ENCODE measurements around the gene PSMA3. TPM values are rescaled to one million over a fixed set of nuclear protein-coding genes. Genes with fewer than 3 reads are reported as not detected.
"Not testable (repeated sequence)": the region's sequence is repeated elsewhere in the genome, so short reads cannot be mapped to it uniquely, and the experiment has no call there.

Gene PSMA3
- total RNA-seq, 1 donor from 2014 or later: 232 TPM

DNA sequence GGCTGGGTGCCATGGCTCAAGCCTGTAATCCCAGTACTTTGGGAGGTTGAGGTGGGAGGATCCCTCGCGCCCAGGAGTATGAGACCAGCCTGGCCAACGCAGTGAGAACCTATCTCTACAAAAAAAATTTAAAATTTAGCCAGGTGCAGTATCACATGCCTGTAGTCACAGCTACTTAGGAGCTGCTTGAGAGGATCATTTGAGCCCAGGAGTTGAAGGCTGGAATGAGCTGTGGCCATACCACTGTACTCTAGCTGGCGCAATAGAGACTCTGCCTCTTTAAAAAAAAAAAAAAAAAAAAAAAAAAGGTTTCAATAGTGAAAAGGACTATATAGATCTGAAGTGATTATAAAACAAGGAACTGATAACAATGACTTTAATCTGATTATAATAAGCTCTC lies 13.5 kb downstream of the PSMA3 start:
- Mint-ChIP-seq H3K36me3 (ENCODE audit: low read depth, unreplicated experiment) (peaks cover 7% of the 10 kb centered on the region), H3K4me3 (ENCODE audit: unreplicated experiment) (no peak overlapping the region), H3K9me3 (ENCODE audit: unreplicated experiment) (no peaks in the 10 kb centered on the region), H3K27me3 (ENCODE audit: low read depth, unreplicated experiment) (no peaks in the 10 kb centered on the region), H3K4me1 (ENCODE audit: low read depth, unreplicated experiment) (peaks cover 1% of the 10 kb centered on the region), H3K27ac (ENCODE audit: unreplicated experiment) (no peak overlapping the region)
- H3K4me3 ChIP-seq (ENCODE audit: insufficient read depth, low read depth, low read length): no peak overlapping the region
- no peak overlapping the region for H2AFZ ChIP-seq (ENCODE audit: low read depth, low read length)
- peaks cover 50% of the 10 kb centered on the region for H3K36me3 ChIP-seq (ENCODE audit: insufficient read depth, low read length)
- no peak overlapping the region for H3K27ac ChIP-seq (ENCODE audit: low read depth, low read length)
- no peaks in the 10 kb centered on the region for H3K4me1 ChIP-seq (ENCODE audit: insufficient read depth, low read length)
- no peak for DNase-seq (ENCODE audit: low read depth)
- no peak for TF ChIP-seq EZH2 (IDR thresholded peaks at IDR 0.05; ENCODE audit: insufficient read depth, low read length)
- TF ChIP-seq CTCF (IDR thresholded peaks at IDR 0.05; ENCODE audit: insufficient read depth, low read depth, low read length): no peak
- no peaks in the 10 kb centered on the region for H3K9me3 ChIP-seq (ENCODE audit: insufficient read depth, low read depth, low read length)
- no peak overlapping the region for H3K9ac ChIP-seq (ENCODE audit: low read length)
- H4K20me1 ChIP-seq (ENCODE audit: insufficient read depth, low read length): peaks cover 23% of the 10 kb centered on the region
- FAIRE-seq: no peak
- no peaks in the 10 kb centered on the region for H3K27me3 ChIP-seq (ENCODE audit: insufficient read depth, low read length)
- H3K4me2 ChIP-seq (ENCODE audit: low read length): no peak overlapping the region
- H3K79me2 ChIP-seq (ENCODE audit: insufficient read depth, low read length): peaks cover 30% of the 10 kb centered on the region

- not testable (repeated sequence) for H3K9ac ChIP-seq (ENCODE audit: low read length); H3K27ac Mint-ChIP-seq (ENCODE audit: unreplicated experiment); H2AFZ ChIP-seq (ENCODE audit: low read depth, low read length); H3K4me3 Mint-ChIP-seq (ENCODE audit: unreplicated experiment); H3K27me3 Mint-ChIP-seq (ENCODE audit: low read depth, unreplicated experiment); H3K36me3 Mint-ChIP-seq (ENCODE audit: low read depth, unreplicated experiment); H3K27ac ChIP-seq (ENCODE audit: low read depth, low read length); H3K4me1 Mint-ChIP-seq (ENCODE audit: low read depth, unreplicated experiment); H3K9me3 ChIP-seq (ENCODE audit: insufficient read depth, low read depth, low read length); FAIRE-seq; H3K4me3 ChIP-seq (ENCODE audit: insufficient read depth, low read depth, low read length); H3K9me3 Mint-ChIP-seq (ENCODE audit: unreplicated experiment); DNase-seq (ENCODE audit: low read depth); H3K4me1 ChIP-seq (ENCODE audit: insufficient read depth, low read length); H3K4me2 ChIP-seq (ENCODE audit: low read length); H3K27me3 ChIP-seq (ENCODE audit: insufficient read depth, low read length)
- Histone ChIP-seq H4K20me1 (ENCODE audit: insufficient read depth, low read length) (peaks cover 31% of the 10 kb centered on the region), H3K79me2 (ENCODE audit: insufficient read depth, low read length) (peaks cover 37% of the 10 kb centered on the region), H3K36me3 (ENCODE audit: insufficient read depth, low read length) (peaks cover 74% of the 10 kb centered on the region)
Observed at GRCh38 chr14:58262005-58262404, 17.4 kb downstream of the PSMA3 start.

DNA sequence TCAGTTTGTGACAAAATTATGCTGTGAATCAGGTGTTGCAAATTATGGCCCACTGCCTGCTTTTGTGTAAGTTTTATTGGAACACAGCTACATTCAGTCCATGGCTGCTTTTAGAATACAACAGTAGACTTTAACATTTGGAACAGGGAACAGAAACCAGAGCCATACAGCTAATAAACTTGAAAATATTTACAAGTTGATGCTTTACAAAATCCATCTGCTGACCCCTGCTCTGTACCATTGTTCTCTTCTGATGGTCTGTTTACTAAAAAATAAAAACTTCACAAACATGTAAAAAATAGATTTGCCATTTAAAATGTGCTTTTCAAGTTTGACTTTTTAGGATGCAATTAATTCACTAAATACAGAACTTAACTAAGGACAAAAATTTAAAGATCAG lies 20.8 kb downstream of the PSMA3 start:
- H3K4me1 Mint-ChIP-seq (ENCODE audit: low read depth, unreplicated experiment): peaks cover 1% of the 10 kb centered on the region
- Histone ChIP-seq H3K4me3 (ENCODE audit: insufficient read depth, low read depth, low read length) (no peak overlapping the region), H3K9me3 (ENCODE audit: insufficient read depth, low read depth, low read length) (no peaks in the 10 kb centered on the region), H3K36me3 (ENCODE audit: insufficient read depth, low read length) (peaks cover 76% of the 10 kb centered on the region), H3K79me2 (ENCODE audit: insufficient read depth, low read length) (peaks cover 39% of the 10 kb centered on the region), H3K27ac (ENCODE audit: low read depth, low read length) (no peak overlapping the region), H3K9ac (ENCODE audit: low read length) (no peak overlapping the region), H3K27me3 (ENCODE audit: insufficient read depth, low read length) (no peaks in the 10 kb centered on the region), H3K4me2 (ENCODE audit: low read length) (no peak overlapping the region), H2AFZ (ENCODE audit: low read depth, low read length) (no peak overlapping the region), H3K4me1 (ENCODE audit: insufficient read depth, low read length) (no peaks in the 10 kb centered on the region), H4K20me1 (ENCODE audit: insufficient read depth, low read length) (peaks cover 26% of the 10 kb centered on the region)
- no peak for DNase-seq (ENCODE audit: low read depth)
- TF ChIP-seq EZH2 (IDR thresholded peaks at IDR 0.05; ENCODE audit: insufficient read depth, low read length) (no peak), CTCF (IDR thresholded peaks at IDR 0.05; ENCODE audit: insufficient read depth, low read depth, low read length) (no peak)
- H3K27ac Mint-ChIP-seq (ENCODE audit: unreplicated experiment): peak overlapping the region; percentile 22
- FAIRE-seq: no peak
- H3K27me3 Mint-ChIP-seq (ENCODE audit: low read depth, unreplicated experiment): no peaks in the 10 kb centered on the region
- peaks cover 12% of the 10 kb centered on the region for H3K36me3 Mint-ChIP-seq (ENCODE audit: low read depth, unreplicated experiment)
- no peaks in the 10 kb centered on the region for H3K9me3 Mint-ChIP-seq (ENCODE audit: unreplicated experiment)
- H3K4me3 Mint-ChIP-seq (ENCODE audit: unreplicated experiment): no peak overlapping the region

Measured in astrocyte (in vitro differentiated cells and primary cell).